Adrenal gland (tissue), 12 donors: Measurements from ENCODE around the gene HOXC11. TPM values are rescaled to one million over a fixed set of nuclear protein-coding genes. Genes with fewer than 3 reads are reported as not detected.

Experiments used
- DNase-seq, 7 donors: peaks; one replicate each; pipeline ENCODE4 v3.0.0-alpha.2; 2019 to 2020
- H3K27ac ChIP-seq, 5 donors: fragments of 200-600 bp; sonication (generic) in 4 of 5; 1 replicate in 3 of 5; 2 replicates in 2 of 5; pipeline versions ENCODE4 v1.5.1 to v1.8.0; 2016 to 2020; ENCODE audit warnings: mild to moderate bottlenecking in 1 of 5
- H3K27me3 ChIP-seq: fragments of 200-600 bp; 2 replicates; pipeline ENCODE4 v1.8.0; 2021
- H3K36me3 ChIP-seq, 2 donors: fragments of 200-600 bp; replicated peaks in 1 of 2; 1 replicate in 1 of 2; 2 replicates in 1 of 2; pipeline versions ENCODE4 v1.5.1 to v1.8.0; 2018 to 2022
- H3K4me1 ChIP-seq, 2 donors: fragments of 200-600 bp; replicated peaks in 1 of 2; 1 replicate in 1 of 2; 2 replicates in 1 of 2; pipeline versions ENCODE4 v1.5.1 to v1.8.0; 2018 to 2021
- H3K4me3 ChIP-seq, 4 donors: fragments of 200-600 bp; sonication (generic) in 3 of 4; one replicate each; pipeline ENCODE4 v1.5.1; 2016 to 2018
- H3K9me3 ChIP-seq, 3 donors: fragments of 200-600 bp; sonication (generic) in 1 of 3; replicated peaks in 1 of 3; 1 replicate in 2 of 3; 2 replicates in 1 of 3; pipeline versions ENCODE4 v1.5.1 to v1.8.0; 2016 to 2021
- CTCF ChIP-seq, 6 experiments: fragments of 450-650 bp in 4 of 6; fragments of 200-600 bp in 2 of 6; sonication (generic) in 1 of 6; IDR thresholded peaks; 1 replicate in 5 of 6; 2 replicates in 1 of 6; pipeline versions ENCODE4 v1.5.1 to v1.8.0; 2016 to 2021; ENCODE audit warnings: antibody characterized with exemption in 6 of 6, mild to moderate bottlenecking in 2 of 6, moderate library complexity in 1 of 6
- POLR2A ChIP-seq, 2 donors: fragments of 450-650 bp; IDR thresholded peaks; one replicate each; pipeline ENCODE4 v1.6.1; 2017; ENCODE audit warnings: antibody characterized with exemption in 2 of 2, mild to moderate bottlenecking in 2 of 2, moderate library complexity in 1 of 2
- WGBS, 4 donors: extraction: QIAGEN DNeasy Blood & Tissue Kit in 2 of 4; methylation state at CpG; one replicate each; pipeline versions ENCODE4 v1.1.5 to v1.1.7; 2013 to 2017; 5-methylcytosine and 5-hydroxymethylcytosine counted together
- intact Hi-C, 2 donors: fragments of 100-400 bp; cut with DNase I; formaldehyde crosslinking; loops; one replicate each; pipeline versions ENCODE4 v1.14.1 to v1.15.0; 2022 to 2023
- polyA plus RNA-seq, 3 donors: library from polyadenylated mRNA; stranded (reverse); fragments of 200-250 nt in 2 of 3; fragments of 350-450 nt in 1 of 3; fragmentation: Illumina TruSeq in 1 of 3; extraction: RNeasy Lipid Tissue Mini Kit (QIAGEN cat#74804) in 1 of 3; gene quantifications; one replicate each; pipeline ENCODE4 v1.2.3, GENCODE V29; 2013 to 2014
- total RNA-seq, 9 donors: library from RNA; depleted of rRNA in 4 of 9; stranded (reverse); fragments of >200 nt in 4 of 9; fragments of 120-200 nt in 1 of 9; fragmentation: NEBNext Ultra II Directional in 1 of 9; extraction: Animal tissue kit (Norgen Biotek cat#: 25700) in 1 of 9; gene quantifications; one replicate each; pipeline versions ENCODE4 v1.1.0 to v1.2.4, GENCODE V29; 2013 to 2023
- donor health status: healthy with polysubstance abuse.
- donor health status: Bipolar disorder and iron deficiency.
- donor health status: DM: yes; HTN: yes; CAD: no.
- donor health status: DM: no; HTN: no; CAD: no.
- donor health status: DM: no; HTN: no; CAD: no.
- donor health status: DM: yes; HTN: yes; CAD: no.

The HOXC11 gene
- total and polyA plus RNA-seq, 12 donors: not detected

GRCh38 chr12:54021432-54022013 lies 48.6 kb downstream of the HOXC11 start:
- H3K4me1 ChIP-seq: peaks cover 11 to 15% of the 10 kb centered on the region in 2 donors
- peak in 3 of 6 experiments; percentile 10 to 20 (median 14) for TF ChIP-seq CTCF (IDR thresholded peaks at IDR 0.05)
- TF ChIP-seq POLR2A (IDR thresholded peaks at IDR 0.05): peak in 1 of 2 donors; percentile 18
- WGBS, 4 donors: 54 to 64% (median 62%) methylated on average over 15 to 16 of the region's 16 CpGs

GRCh38 chr12:54022960-54023884 lies 50.3 kb downstream of the HOXC11 start:
- H3K4me1 ChIP-seq: peaks cover 11 to 24% of the 10 kb centered on the region in 2 donors
- TF ChIP-seq CTCF (IDR thresholded peaks at IDR 0.05) (no peak), POLR2A (IDR thresholded peaks at IDR 0.05) (no peak)
- WGBS, 4 donors: 59 to 70% (median 63%) methylated on average over 8 of the region's 8 CpGs
- no peak overlapping the region for H3K4me3 ChIP-seq
- intact Hi-C loops: no loop called here
- H3K27me3 ChIP-seq: no peaks in the 10 kb centered on the region
- DNase-seq: no peak
- H3K27ac ChIP-seq: peak overlapping the region in 3 of 5 donors; percentile 31 to 95 (median 75)
- no peaks in the 10 kb centered on the region for H3K36me3 ChIP-seq
- H3K9me3 ChIP-seq: no peaks in the 10 kb centered on the region

More at GRCh38 chr12:54021432-54022013, 48.6 kb downstream of the HOXC11 start:
- H3K27me3 ChIP-seq: no peaks in the 10 kb centered on the region
- H3K4me3 ChIP-seq: peak overlapping the region in 1 of 4 donors; percentile 73
- peak in 1 of 7 donors; percentile 89 for DNase-seq
- peak overlapping the region in 3 of 5 donors; percentile 26 to 96 (median 95) for H3K27ac ChIP-seq
- intact Hi-C loops: no loop called here
- no peaks in the 10 kb centered on the region for H3K9me3 ChIP-seq
- H3K36me3 ChIP-seq: no peaks in the 10 kb centered on the region

- Histone ChIP-seq H3K9me3 (no peaks in the 10 kb centered on the region), H3K27me3 (no peaks in the 10 kb centered on the region), H3K4me3 (peak overlapping the region in 1 of 4 donors; percentile 21), H3K4me1 (peaks cover 17 to 23% of the 10 kb centered on the region in 2 donors), H3K27ac (peak overlapping the region in 3 of 5 donors; percentile 25 to 95 (median 81)), H3K36me3 (no peaks in the 10 kb centered on the region)
- peak in 1 of 7 donors; percentile 62 for DNase-seq
- WGBS, 4 donors: 54 to 59% (median 56%) methylated on average over 16 to 17 of the region's 17 CpGs
- intact Hi-C loops: no loop called here
- no peak for TF ChIP-seq POLR2A (IDR thresholded peaks at IDR 0.05)
- TF ChIP-seq CTCF (IDR thresholded peaks at IDR 0.05): no peak
Observed at GRCh38 chr12:54024127-54024526, 51.2 kb downstream of the HOXC11 start.
